Endothelial cell of umbilical vein (primary cell): ENCODE measurements around the gene ZNF587B.

Experiments used
- CTCF ChIP-seq, 2 donors: IDR thresholded peaks; 1 replicate in 1 of 2; 2 replicates in 1 of 2; pipeline ENCODE4 v1.5.1; 2011; ENCODE audit warnings: low read length in 2 of 2, mild to moderate bottlenecking in 2 of 2, moderate library complexity in 2 of 2, control low read depth in 1 of 2, inconsistent platforms in 1 of 2, low read depth in 1 of 2; ENCODE audit not compliant: insufficient read depth in 1 of 2; ENCODE audit errors: extremely low read depth in 1 of 2
- EZH2 ChIP-seq: IDR thresholded peaks from 2 replicates; pipeline ENCODE4 v1.6.1; 2012; ENCODE audit warnings: borderline replicate concordance, low read depth, mild to moderate bottlenecking, moderate library complexity, low read length, inconsistent platforms; ENCODE audit not compliant: severe bottlenecking
- FOS ChIP-seq: IDR thresholded peaks from 2 replicates; pipeline ENCODE4 v1.6.1; 2011; ENCODE audit warnings: mild to moderate bottlenecking, low read length, moderate library complexity, borderline replicate concordance; ENCODE audit not compliant: insufficient read depth
- GATA2 ChIP-seq: IDR thresholded peaks from 2 replicates; pipeline ENCODE4 v1.7.0; 2011; ENCODE audit warnings: low read depth, mild to moderate bottlenecking, moderate library complexity, mixed read lengths, low read length; ENCODE audit not compliant: insufficient read length, insufficient read depth
- JUN ChIP-seq: IDR thresholded peaks from 2 replicates; pipeline ENCODE4 v1.6.1; 2011; ENCODE audit warnings: borderline replicate concordance, low read depth; ENCODE audit not compliant: insufficient read length, insufficient read depth
- MAX ChIP-seq: IDR thresholded peaks from 2 replicates; pipeline ENCODE4 v1.6.1; 2011; ENCODE audit not compliant: insufficient read depth, insufficient read length
- POLR2A ChIP-seq: IDR thresholded peaks from 2 replicates; pipeline ENCODE4 v1.6.1; 2012; ENCODE audit warnings: low read depth, mild to moderate bottlenecking, control low read depth, low read length
- POLR2AphosphoS5 ChIP-seq: IDR thresholded peaks from 2 replicates; pipeline ENCODE4 v1.6.1; 2012; ENCODE audit warnings: low read depth, mild to moderate bottlenecking, control low read depth, low read length, moderate library complexity; ENCODE audit not compliant: insufficient read depth

GRCh38 chr19:57802269-57802668 lies 27.8 kb upstream of the ZNF587B start:
- no peak for TF ChIP-seq GATA2
- TF ChIP-seq EZH2 = no peak
- no peak for TF ChIP-seq POLR2AphosphoS5
- no peak for TF ChIP-seq CTCF (IDR thresholded peaks at IDR 0.05; ENCODE audit: extremely low read depth in 1 of 2, insufficient read depth in 1 of 2, low read depth in 1 of 2, low read length in 2 of 2)
- TF ChIP-seq POLR2A = no peak
- TF ChIP-seq JUN = no peak
- no peak for TF ChIP-seq FOS
- TF ChIP-seq MAX = no peak
